GM23338 (cell line): Measurements from ENCODE around the gene DCTN2. TPM values are rescaled to one million over a fixed set of nuclear protein-coding genes. Genes with fewer than 3 reads are reported as not detected.

Experiments
- ATAC-seq: fragments of 200-7000 bp; cut with Tn5 transposase; 3 replicates; pipeline ENCODE4 v1.9.1; 2020
- DNase-seq: peaks from one replicate; pipeline ENCODE4 v3.0.0-alpha.2; 2015; ENCODE audit warnings: low spot score
- H2AFZ ChIP-seq: fragments of 200-600 bp; sonication (generic); 2 replicates; pipeline ENCODE4 v1.8.0; 2016; ENCODE audit warnings: antibody characterized with exemption, mild to moderate bottlenecking, moderate library complexity
- H3F3A ChIP-seq: fragments of 200-600 bp; sonication (generic); replicated peaks from 2 replicates; pipeline ENCODE4 v1.8.0; 2017; ENCODE audit warnings: antibody characterized with exemption, mixed run types, low read depth
- H3K27ac ChIP-seq: fragments of 200-600 bp; sonication (generic); 2 replicates; pipeline ENCODE4 v1.6.1; 2016; ENCODE audit warnings: low read depth
- H3K27me3 ChIP-seq: fragments of 200-600 bp; sonication (generic); 2 replicates; pipeline ENCODE4 v1.8.0; 2016; ENCODE audit warnings: mild to moderate bottlenecking, mixed run types, moderate library complexity; ENCODE audit not compliant: insufficient read depth
- H3K36me3 ChIP-seq: fragments of 200-600 bp; sonication (generic); 2 replicates; pipeline ENCODE4 v1.8.0; 2016; ENCODE audit warnings: mild to moderate bottlenecking; ENCODE audit not compliant: insufficient read depth
- H3K4me1 ChIP-seq: fragments of 200-600 bp; sonication (generic); 2 replicates; pipeline ENCODE4 v1.8.0; 2016; ENCODE audit warnings: mild to moderate bottlenecking, moderate library complexity; ENCODE audit not compliant: insufficient read depth
- H3K4me2 ChIP-seq: fragments of 200-600 bp; sonication (generic); 2 replicates; pipeline ENCODE4 v1.7.1; 2017; ENCODE audit warnings: mixed run types
- H3K4me3 ChIP-seq: fragments of 200-600 bp; sonication (generic); 2 replicates; pipeline ENCODE4 v1.6.1; 2016; ENCODE audit warnings: mixed run types
- H3K79me2 ChIP-seq: fragments of 200-600 bp; sonication (generic); replicated peaks from 2 replicates; pipeline ENCODE4 v1.8.0; 2017; ENCODE audit warnings: mild to moderate bottlenecking; ENCODE audit not compliant: insufficient read depth
- H3K9me2 ChIP-seq: fragments of 200-600 bp; sonication (generic); 2 replicates; pipeline ENCODE4 v1.8.0; 2017; ENCODE audit not compliant: insufficient read depth
- H4K20me1 ChIP-seq: fragments of 200-600 bp; sonication (generic); replicated peaks from 2 replicates; pipeline ENCODE4 v1.8.0; 2017; ENCODE audit warnings: mild to moderate bottlenecking; ENCODE audit not compliant: insufficient read depth
- H3K27ac Mint-ChIP-seq: 2 replicates; pipeline ENCODE4 v1.8.0; 2020; ENCODE audit warnings: inconsistent platforms, mild to moderate bottlenecking, moderate library complexity, mixed read lengths
- H3K27me3 Mint-ChIP-seq: 3 replicates; pipeline ENCODE4 v1.8.0; 2022; ENCODE audit warnings: low read depth, mild to moderate bottlenecking, moderate library complexity, mixed read lengths, inconsistent platforms; ENCODE audit not compliant: insufficient read depth, poor library complexity
- H3K36me3 Mint-ChIP-seq: 3 replicates; pipeline ENCODE4 v1.8.0; 2021; ENCODE audit warnings: low read depth, mild to moderate bottlenecking, inconsistent platforms, moderate library complexity, mixed read lengths
- H3K4me1 Mint-ChIP-seq: 3 replicates; pipeline ENCODE4 v1.8.0; 2020; ENCODE audit warnings: mild to moderate bottlenecking, inconsistent platforms, mixed read lengths
- H3K4me3 Mint-ChIP-seq: 3 replicates; pipeline ENCODE4 v1.8.0; 2021; ENCODE audit warnings: moderate library complexity, mild to moderate bottlenecking, inconsistent platforms, mixed read lengths
- H3K9me3 Mint-ChIP-seq: 3 replicates; pipeline ENCODE4 v1.8.0; 2020; ENCODE audit warnings: moderate library complexity, mild to moderate bottlenecking, inconsistent platforms, mixed read lengths
- CREB1 ChIP-seq: fragments of 250-450 bp; sonication (Bioruptor Pico); IDR thresholded peaks from 2 replicates; pipeline ENCODE4 v1.5.0; 2020; ENCODE audit warnings: low read depth, mild to moderate bottlenecking, moderate library complexity
- ZNF114 ChIP-seq: fragments of 250-450 bp; sonication (Bioruptor Pico); IDR thresholded peaks from 2 replicates; pipeline ENCODE4 v1.5.0; 2020; ENCODE audit warnings: mild to moderate bottlenecking, moderate library complexity
- ZNF331 ChIP-seq: fragments of 250-450 bp; sonication (Bioruptor Pico); IDR thresholded peaks from 2 replicates; pipeline ENCODE4 v1.5.0; 2020; ENCODE audit warnings: low read depth, mild to moderate bottlenecking, moderate library complexity
- polyA plus RNA-seq: library from polyadenylated mRNA; unstranded; fragments of >200 nt; fragmentation: Nextera tagmentation; extraction: Ambion mirVana; gene quantifications from 2 replicates; pipeline ENCODE4 v1.2.1, GENCODE V29; 2016
- total RNA-seq: library from RNA; depleted of rRNA; stranded (reverse); fragments of >200 nt; shearing (Covaris generic); gene quantifications from 2 replicates; pipeline ENCODE4 v1.2.3, GENCODE V29; 2014
- TF ChIP-seq, protein P1 (sequence below): fragments of 250-450 bp; sonication (Bioruptor Pico); IDR thresholded peaks from 2 replicates; pipeline ENCODE4 v1.5.0; 2020; ENCODE audit warnings: mild to moderate bottlenecking, moderate library complexity
- TF ChIP-seq, protein P2 (sequence below), 2 experiments: fragments of 200-600 bp in 1 of 2; sonication (generic) in 1 of 2; conservative IDR thresholded peaks; 2 replicates each; pipeline versions ENCODE4 v1.5.1 to v1.6.1; 2016 to 2017; ENCODE audit warnings: antibody characterized with exemption in 2 of 2, low read depth in 2 of 2, mild to moderate bottlenecking in 2 of 2, moderate library complexity in 1 of 2

DCTN2 gene
- total and polyA plus RNA-seq, 2 experiments from 2014 or later, result 56.1 to 157 TPM

DNA sequence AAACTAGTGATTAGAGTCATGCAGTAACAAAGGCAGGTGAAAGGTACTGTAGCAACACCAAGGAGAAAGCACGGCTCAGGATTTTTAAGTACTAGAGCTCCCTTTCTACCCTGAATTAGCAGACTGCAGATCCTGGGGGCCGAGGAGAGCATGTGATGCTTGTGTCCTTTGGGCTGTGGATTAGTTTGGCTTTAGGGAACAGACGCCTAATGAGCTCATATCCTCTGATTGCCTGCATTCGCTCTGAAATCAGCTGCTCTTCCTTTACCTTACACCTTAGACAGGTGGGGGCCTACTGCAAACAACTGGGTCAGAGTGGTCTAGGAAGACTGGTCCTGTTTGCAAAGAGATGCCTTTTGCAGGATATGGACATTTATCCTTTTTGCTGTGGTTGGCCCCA lies 46.2 kb upstream of the DCTN2 start (continued):
- TF ChIP-seq, protein P1, sequence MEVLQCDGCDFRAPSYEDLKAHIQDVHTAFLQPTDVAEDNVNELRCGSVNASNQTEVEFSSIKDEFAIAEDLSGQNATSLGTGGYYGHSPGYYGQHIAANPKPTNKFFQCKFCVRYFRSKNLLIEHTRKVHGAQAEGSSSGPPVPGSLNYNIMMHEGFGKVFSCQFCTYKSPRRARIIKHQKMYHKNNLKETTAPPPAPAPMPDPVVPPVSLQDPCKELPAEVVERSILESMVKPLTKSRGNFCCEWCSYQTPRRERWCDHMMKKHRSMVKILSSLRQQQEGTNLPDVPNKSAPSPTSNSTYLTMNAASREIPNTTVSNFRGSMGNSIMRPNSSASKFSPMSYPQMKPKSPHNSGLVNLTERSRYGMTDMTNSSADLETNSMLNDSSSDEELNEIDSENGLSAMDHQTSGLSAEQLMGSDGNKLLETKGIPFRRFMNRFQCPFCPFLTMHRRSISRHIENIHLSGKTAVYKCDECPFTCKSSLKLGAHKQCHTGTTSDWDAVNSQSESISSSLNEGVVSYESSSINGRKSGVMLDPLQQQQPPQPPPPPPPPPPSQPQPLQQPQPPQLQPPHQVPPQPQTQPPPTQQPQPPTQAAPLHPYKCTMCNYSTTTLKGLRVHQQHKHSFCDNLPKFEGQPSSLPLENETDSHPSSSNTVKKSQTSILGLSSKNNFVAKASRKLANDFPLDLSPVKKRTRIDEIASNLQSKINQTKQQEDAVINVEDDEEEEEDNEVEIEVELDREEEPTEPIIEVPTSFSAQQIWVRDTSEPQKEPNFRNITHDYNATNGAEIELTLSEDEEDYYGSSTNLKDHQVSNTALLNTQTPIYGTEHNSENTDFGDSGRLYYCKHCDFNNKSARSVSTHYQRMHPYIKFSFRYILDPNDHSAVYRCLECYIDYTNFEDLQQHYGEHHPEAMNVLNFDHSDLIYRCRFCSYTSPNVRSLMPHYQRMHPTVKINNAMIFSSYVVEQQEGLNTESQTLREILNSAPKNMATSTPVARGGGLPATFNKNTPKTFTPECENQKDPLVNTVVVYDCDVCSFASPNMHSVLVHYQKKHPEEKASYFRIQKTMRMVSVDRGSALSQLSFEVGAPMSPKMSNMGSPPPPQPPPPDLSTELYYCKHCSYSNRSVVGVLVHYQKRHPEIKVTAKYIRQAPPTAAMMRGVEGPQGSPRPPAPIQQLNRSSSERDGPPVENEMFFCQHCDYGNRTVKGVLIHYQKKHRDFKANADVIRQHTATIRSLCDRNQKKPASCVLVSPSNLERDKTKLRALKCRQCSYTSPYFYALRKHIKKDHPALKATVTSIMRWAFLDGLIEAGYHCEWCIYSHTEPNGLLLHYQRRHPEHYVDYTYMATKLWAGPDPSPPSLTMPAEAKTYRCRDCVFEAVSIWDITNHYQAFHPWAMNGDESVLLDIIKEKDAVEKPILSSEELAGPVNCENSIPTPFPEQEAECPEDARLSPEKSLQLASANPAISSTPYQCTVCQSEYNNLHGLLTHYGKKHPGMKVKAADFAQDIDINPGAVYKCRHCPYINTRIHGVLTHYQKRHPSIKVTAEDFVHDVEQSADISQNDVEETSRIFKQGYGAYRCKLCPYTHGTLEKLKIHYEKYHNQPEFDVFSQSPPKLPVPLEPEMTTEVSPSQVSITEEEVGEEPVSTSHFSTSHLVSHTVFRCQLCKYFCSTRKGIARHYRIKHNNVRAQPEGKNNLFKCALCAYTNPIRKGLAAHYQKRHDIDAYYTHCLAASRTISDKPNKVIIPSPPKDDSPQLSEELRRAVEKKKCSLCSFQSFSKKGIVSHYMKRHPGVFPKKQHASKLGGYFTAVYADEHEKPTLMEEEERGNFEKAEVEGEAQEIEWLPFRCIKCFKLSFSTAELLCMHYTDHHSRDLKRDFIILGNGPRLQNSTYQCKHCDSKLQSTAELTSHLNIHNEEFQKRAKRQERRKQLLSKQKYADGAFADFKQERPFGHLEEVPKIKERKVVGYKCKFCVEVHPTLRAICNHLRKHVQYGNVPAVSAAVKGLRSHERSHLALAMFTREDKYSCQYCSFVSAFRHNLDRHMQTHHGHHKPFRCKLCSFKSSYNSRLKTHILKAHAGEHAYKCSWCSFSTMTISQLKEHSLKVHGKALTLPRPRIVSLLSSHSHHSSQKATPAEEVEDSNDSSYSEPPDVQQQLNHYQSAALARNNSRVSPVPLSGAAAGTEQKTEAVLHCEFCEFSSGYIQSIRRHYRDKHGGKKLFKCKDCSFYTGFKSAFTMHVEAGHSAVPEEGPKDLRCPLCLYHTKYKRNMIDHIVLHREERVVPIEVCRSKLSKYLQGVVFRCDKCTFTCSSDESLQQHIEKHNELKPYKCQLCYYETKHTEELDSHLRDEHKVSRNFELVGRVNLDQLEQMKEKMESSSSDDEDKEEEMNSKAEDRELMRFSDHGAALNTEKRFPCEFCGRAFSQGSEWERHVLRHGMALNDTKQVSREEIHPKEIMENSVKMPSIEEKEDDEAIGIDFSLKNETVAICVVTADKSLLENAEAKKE, result no peak
- TF ChIP-seq ZNF114 (CRISPR knock-in tag) (no peak), ZNF331 (CRISPR knock-in tag) (no peak), CREB1 (CRISPR knock-in tag) (no peak)

DNA sequence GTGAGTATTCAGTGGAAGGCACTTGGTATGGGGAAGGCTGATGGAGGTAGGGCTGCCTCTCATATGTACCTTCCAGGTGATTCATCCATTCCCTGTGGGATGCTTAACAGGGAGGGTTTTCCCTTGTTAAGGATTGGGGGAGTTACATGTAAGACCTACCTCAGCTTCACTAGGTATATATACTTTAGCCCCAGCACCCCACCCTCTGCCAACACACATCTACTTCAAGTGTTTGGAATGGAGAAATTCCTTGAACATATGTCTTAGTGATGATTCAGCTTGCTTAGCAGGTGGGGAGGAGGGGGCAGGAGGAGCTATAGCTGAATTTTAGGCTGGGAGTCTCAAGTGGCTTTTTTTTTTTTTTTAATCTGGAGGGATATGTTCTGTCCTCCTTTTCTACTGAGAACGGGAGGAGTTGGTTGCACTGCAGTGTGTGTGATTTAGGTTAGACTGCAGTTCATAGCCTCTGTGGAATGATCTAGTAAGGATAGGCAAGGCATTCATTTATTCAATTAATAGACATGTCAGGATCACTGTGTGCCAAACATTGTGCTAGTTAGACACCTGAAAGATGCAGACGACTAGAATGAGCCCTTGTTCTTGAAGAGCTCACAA lies 45.7 kb upstream of the DCTN2 start:
- Histone ChIP-seq H3F3A (peaks cover 11% of the 10 kb centered on the region), H4K20me1 (peaks cover 4% of the 10 kb centered on the region), H3K27ac (no peak overlapping the region), H3K27me3 (0 out of 2 replicates have a peak, but pooled peaks cover 8% of the 10 kb centered on the region), H3K4me2 (peak overlapping the region; percentile 97), H2AFZ (no peak overlapping the region), H3K9me2 (no peaks in the 10 kb centered on the region), H3K79me2 (peaks cover 22% of the 10 kb centered on the region), H3K36me3 (peaks cover 6% of the 10 kb centered on the region; the same call in 1 of the 2 replicates), H3K4me3 (peak overlapping the region; percentile 98), H3K4me1 (peaks cover 13% of the 10 kb centered on the region)
- Mint-ChIP-seq H3K27ac (no peak overlapping the region), H3K36me3 (peaks cover 14% of the 10 kb centered on the region), H3K4me1 (peaks cover 14% of the 10 kb centered on the region), H3K4me3 (peak overlapping the region; percentile 92), H3K9me3 (no peaks in the 10 kb centered on the region), H3K27me3 (peaks cover 19% of the 10 kb centered on the region)
- DNase-seq (no peak), ATAC-seq (no peak)
- TF ChIP-seq, protein P1, result no peak
- TF ChIP-seq, protein P2, sequence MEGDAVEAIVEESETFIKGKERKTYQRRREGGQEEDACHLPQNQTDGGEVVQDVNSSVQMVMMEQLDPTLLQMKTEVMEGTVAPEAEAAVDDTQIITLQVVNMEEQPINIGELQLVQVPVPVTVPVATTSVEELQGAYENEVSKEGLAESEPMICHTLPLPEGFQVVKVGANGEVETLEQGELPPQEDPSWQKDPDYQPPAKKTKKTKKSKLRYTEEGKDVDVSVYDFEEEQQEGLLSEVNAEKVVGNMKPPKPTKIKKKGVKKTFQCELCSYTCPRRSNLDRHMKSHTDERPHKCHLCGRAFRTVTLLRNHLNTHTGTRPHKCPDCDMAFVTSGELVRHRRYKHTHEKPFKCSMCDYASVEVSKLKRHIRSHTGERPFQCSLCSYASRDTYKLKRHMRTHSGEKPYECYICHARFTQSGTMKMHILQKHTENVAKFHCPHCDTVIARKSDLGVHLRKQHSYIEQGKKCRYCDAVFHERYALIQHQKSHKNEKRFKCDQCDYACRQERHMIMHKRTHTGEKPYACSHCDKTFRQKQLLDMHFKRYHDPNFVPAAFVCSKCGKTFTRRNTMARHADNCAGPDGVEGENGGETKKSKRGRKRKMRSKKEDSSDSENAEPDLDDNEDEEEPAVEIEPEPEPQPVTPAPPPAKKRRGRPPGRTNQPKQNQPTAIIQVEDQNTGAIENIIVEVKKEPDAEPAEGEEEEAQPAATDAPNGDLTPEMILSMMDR (conservative IDR thresholded peaks at IDR 0.05; ENCODE audit: low read depth in 2 of 2), result no peak
